ENCODE data around the gene GHITM.

DNA sequence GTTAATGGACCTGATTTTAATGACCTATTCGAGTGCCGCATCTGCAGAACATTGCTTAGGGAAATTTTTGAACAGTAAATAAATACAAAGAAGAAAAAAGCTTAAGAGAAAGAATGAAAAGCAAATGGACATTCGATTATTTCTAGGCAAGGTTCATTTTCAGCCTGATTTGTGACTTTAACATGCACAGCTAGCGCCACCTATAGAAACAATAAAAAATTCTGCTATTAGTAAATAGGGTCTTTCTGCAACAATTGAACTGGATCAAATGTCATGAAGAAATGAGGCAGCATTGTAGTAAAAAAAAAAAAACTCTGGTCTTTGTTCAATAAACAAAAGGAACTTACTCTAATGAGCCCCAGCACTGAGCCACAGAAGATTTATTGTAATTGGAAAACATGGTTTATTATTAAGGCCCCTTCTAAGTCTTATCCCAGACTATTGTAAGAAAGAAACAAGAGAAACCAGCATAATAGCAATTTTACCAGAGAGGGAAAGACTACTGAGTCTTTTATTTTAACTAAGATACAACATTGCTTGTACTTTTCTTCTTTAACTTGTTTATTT is 41.4 kb upstream of the GHITM start:
- TF ChIP-seq CTCF (IDR thresholded peaks at IDR 0.05) (peak; percentile 26), EZH2 (IDR thresholded peaks at IDR 0.05; ENCODE audit: borderline replicate concordance, insufficient read depth, low read depth, low read length, poor library complexity, severe bottlenecking) (no peak)
